Rectal smooth muscle tissue (tissue), 1 donor: ENCODE measurements around the gene TBC1D19.

ENCODE experiments used
- H3K27ac ChIP-seq: one replicate; pipeline ENCODE4 v1.7.0; 2013; ENCODE audit warnings: low read depth, low read length, inconsistent platforms
- H3K27me3 ChIP-seq: one replicate; pipeline ENCODE4 v1.7.0; 2013; ENCODE audit warnings: low read length; ENCODE audit not compliant: control insufficient read depth, insufficient read depth
- H3K36me3 ChIP-seq: one replicate; pipeline ENCODE4 v1.7.0; 2013; ENCODE audit warnings: low read length; ENCODE audit not compliant: control insufficient read depth, insufficient read depth
- H3K4me1 ChIP-seq: one replicate; pipeline ENCODE4 v1.7.0; 2013; ENCODE audit warnings: low read length; ENCODE audit not compliant: control insufficient read depth, insufficient read depth
- H3K4me3 ChIP-seq: one replicate; pipeline ENCODE4 v1.7.0; 2013; ENCODE audit warnings: low read length
- H3K9ac ChIP-seq: one replicate; pipeline ENCODE4 v1.7.0; 2013; ENCODE audit warnings: low read length

The TBC1D19 gene

DNA sequence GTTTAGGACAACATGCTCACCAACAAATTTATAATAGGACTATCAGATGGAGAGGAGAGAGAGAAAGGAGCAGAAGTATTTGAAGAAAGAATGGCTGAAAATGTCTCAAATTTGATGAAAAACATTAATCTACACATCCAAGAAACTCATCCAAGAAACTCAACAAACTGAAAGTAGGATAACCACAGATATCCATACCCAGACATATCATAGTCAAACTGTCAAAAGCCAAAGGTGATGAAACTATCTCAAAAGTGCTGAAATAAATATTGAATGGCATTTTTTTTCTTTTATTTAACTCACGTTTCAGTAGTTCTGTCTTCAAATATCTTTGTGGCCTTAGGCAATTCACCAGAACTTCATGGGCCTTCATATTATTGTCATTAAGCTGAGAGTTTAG is 116.2 kb downstream of the TBC1D19 start:
- H3K27me3 ChIP-seq: no peaks in the 10 kb centered on the region
- no peaks in the 10 kb centered on the region for H3K4me1 ChIP-seq
- H3K9ac ChIP-seq: no peak overlapping the region
- no peak overlapping the region for H3K4me3 ChIP-seq
- no peaks in the 10 kb centered on the region for H3K36me3 ChIP-seq
- no peak overlapping the region for H3K27ac ChIP-seq

DNA sequence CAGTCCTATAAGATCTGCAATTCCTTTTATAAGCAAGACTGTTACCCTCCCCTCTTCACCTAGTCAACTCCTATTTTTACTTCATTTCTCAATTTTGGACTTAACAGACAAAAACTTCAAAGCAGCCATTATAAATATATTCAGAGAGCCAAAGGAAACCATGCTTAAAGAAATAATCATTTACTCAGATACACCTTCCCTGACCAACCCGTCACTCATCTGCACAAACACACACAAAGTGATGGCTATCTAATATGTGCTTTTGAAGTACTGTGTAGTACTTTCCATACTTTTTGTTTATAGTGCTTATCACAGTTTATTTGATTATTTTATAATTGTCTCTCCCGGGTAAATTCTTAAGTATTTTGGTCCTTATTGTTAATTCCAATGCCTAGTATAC is 117.2 kb downstream of the TBC1D19 start:
- no peak overlapping the region for H3K4me3 ChIP-seq
- no peak overlapping the region for H3K27ac ChIP-seq
- H3K27me3 ChIP-seq: no peaks in the 10 kb centered on the region
- H3K9ac ChIP-seq: no peak overlapping the region
- H3K4me1 ChIP-seq: no peaks in the 10 kb centered on the region
- no peaks in the 10 kb centered on the region for H3K36me3 ChIP-seq

DNA sequence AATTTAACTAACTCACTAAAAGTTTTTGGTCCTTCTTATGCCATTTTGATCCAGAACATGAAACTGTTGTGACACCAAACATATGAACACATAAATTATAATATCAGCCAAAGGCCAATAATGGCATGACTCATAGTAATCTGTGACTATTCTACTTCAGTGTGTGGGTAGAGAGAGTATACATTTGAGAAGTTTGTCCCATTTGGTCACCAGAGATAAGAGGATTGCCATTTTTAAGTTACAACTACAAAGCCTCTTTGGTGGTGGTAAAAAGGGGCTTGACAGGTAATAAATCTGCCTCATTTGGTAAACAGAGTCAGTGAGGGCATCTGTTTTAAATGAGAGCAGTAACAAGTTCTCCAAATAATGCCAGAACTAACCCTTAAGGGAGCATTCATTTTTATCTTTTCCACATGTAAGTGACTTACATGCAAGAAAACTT is 117.9 kb downstream of the TBC1D19 start:
- no peak overlapping the region for H3K27ac ChIP-seq

DNA sequence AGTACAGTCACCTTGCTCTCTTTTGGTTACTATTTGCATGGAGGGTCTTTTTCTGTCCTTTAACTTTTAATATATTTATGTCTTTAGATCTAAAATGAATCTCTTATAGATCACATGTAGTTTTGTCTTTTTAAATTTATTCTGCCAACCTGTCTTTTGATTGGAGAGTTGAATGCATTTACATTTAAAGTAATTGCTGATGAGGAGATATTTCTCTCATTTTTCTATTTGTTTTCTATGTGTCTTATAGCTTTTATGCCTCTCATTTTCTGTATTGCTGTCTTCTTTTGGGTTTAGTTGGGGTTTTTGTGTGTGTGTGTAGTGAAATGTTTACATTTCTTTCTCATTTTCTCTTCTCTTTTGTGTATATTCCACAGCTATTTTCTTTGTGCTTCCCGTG is 123.5 kb downstream of the TBC1D19 start:
- Histone ChIP-seq H3K9ac (no peak overlapping the region), H3K4me3 (no peak overlapping the region), H3K27me3 (no peaks in the 10 kb centered on the region), H3K36me3 (no peaks in the 10 kb centered on the region), H3K27ac (no peak overlapping the region), H3K4me1 (no peaks in the 10 kb centered on the region)

More for the DNA sequence above, 117.9 kb downstream of the TBC1D19 start:
- H3K36me3 ChIP-seq: no peaks in the 10 kb centered on the region
- no peaks in the 10 kb centered on the region for H3K27me3 ChIP-seq
- no peaks in the 10 kb centered on the region for H3K4me1 ChIP-seq
- no peak overlapping the region for H3K9ac ChIP-seq
- H3K4me3 ChIP-seq: no peak overlapping the region

DNA sequence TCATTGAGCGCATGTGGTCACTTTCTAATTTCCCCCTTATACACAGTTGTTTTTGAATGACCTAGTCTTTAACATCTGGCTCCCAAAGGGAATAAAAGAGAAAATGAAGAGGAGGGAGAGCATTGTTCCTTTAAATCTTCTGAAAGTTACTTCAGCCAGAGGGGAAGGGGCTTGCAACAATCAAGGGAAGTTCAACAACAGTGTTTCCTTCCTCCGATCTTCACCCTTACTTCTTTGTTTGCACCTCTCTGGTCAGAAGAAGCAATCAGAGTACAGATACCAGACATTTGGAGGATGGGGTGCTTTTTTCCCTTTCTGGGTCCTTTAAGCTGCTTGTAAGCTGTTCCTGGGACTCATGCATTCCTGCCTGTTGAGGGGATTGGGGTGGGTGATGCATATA is 125.4 kb downstream of the TBC1D19 start:
- H3K4me3 ChIP-seq: no peak overlapping the region
- no peaks in the 10 kb centered on the region for H3K27me3 ChIP-seq
- H3K27ac ChIP-seq: no peak overlapping the region
- no peaks in the 10 kb centered on the region for H3K4me1 ChIP-seq
- no peak overlapping the region for H3K9ac ChIP-seq
- H3K36me3 ChIP-seq: no peaks in the 10 kb centered on the region

DNA sequence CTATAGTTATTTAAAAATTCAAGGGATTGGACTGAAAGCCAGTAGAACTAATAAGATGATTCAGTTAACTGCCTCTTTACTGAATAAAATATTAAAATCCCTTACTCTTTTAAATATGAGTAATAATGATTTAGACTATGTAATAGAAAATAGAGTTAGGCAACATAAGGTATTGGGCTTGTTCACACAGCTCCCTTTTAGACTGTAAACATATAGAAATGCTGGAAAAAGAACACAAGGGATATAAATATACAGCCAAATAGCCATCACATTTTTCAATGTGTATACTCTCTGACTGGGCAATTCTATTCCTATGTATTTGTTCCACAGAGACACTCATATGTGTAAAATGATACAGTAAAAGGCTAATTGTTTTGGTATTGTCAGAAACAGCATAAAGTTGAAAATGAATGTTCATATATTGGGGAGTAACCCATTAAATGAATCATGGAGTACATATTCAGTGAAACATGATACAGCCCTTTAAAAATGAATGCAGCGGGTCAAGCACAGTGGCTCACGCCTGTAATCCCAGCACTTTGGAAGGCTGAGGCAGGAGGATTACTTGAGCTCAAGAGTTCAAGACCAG is 129.8 kb downstream of the TBC1D19 start:
- Histone ChIP-seq H3K4me1 (no peaks in the 10 kb centered on the region), H3K27me3 (no peaks in the 10 kb centered on the region), H3K9ac (no peak overlapping the region), H3K36me3 (no peaks in the 10 kb centered on the region), H3K4me3 (no peak overlapping the region), H3K27ac (no peak overlapping the region)

DNA sequence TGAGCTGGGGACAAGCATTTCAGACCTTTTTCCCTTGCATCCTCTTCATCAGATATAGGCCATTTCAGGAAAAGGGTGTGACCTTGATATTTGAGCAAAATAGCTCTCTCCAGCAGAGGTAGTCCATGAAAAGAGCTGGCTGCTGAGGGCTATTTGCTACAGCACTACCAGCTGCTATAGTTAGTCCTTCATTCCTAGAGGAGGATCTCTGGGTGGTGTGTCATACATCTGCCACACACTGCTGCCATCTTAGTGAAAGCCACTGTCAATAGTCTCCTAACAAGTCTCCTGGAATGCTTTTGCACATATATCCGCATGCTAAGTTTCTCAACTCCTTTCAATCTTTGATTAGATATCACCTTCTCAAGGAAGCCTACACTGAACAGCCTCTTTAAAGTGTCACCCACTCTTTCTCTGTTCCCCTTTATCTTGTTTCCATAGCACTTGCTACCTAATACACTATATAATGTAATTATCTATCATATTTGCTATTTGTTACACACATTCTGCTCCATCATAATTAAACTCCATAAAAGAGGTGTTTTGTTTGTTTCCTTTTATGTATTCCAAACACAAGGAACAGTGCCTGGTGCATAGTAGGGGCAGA is 131.9 kb downstream of the TBC1D19 start:
- Histone ChIP-seq H3K36me3 (no peaks in the 10 kb centered on the region), H3K4me1 (no peaks in the 10 kb centered on the region), H3K27ac (no peak overlapping the region), H3K4me3 (no peak overlapping the region), H3K9ac (no peak overlapping the region), H3K27me3 (no peaks in the 10 kb centered on the region)

DNA sequence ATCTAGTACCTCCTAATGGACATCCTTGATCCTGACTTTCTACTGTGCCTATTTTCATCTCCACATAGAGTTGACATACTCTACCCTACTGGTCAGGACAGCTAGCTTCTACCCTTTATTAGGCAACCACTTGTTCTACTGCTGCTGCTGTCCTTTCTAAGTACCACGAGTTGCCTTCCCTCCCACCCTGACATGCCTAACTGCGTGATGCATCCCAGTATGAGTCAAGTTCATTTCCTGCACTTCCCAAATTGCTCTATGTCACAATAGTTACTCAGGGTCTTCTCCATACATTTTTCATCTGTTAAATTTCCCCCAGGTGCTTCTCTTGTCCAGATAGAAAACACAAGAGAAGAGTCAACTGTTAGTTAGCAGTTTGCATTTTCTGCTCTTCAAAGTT is 133.4 kb downstream of the TBC1D19 start:
- no peaks in the 10 kb centered on the region for H3K27me3 ChIP-seq
- no peaks in the 10 kb centered on the region for H3K4me1 ChIP-seq
- no peak overlapping the region for H3K27ac ChIP-seq
- H3K9ac ChIP-seq: no peak overlapping the region
- no peak overlapping the region for H3K4me3 ChIP-seq
- no peaks in the 10 kb centered on the region for H3K36me3 ChIP-seq

DNA sequence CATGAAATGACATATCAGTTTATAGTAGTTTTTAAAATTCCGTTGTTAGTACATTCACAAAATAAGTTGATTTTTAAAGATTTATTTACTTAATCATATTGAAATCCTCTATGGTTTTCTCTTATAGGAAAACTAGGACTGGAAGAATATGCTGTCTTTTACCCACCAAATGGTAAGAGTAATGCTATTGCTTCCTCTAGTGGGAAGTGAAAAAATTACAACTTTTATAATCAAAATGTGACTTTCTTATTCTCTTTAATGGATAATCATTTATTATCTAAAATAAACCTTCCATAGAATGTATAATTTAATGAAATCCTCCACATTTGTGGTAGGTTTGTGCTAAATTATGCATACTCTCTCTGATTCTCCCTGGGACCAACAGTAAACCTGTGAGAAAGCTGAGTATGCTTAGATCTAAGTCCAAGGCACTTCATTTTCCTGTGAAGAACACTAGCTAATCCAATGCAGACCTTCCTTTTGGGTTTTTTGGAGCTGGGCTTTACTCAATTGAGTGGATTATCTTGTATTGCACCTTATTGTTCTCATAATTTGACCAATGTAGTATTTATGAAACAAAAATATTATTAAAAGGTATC is 136.2 kb downstream of the TBC1D19 start:
- Histone ChIP-seq H3K4me1 (no peaks in the 10 kb centered on the region), H3K27me3 (no peaks in the 10 kb centered on the region), H3K9ac (no peak overlapping the region)

DNA sequence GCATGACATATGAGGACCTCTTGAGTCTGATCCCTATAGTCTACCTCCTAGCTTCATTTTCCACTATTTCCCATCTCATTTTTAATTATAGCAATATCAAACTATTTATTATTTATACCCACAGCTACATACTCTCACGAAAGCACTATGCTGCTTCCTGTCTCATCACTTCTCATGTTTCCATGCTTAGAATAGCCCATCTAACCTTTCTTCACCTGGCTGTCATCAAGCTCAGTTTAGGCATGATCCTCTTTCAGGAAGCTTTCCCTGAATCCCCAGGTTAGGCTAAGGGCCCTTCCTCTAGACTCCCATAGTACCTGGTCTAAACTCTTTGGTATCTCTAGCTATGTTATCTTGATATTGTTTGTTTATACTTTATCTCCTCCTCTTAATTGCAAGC is 137.8 kb downstream of the TBC1D19 start:
- no peaks in the 10 kb centered on the region for H3K27me3 ChIP-seq

More for the DNA sequence above, 136.2 kb downstream of the TBC1D19 start:
- no peaks in the 10 kb centered on the region for H3K36me3 ChIP-seq
- no peak overlapping the region for H3K4me3 ChIP-seq
- H3K27ac ChIP-seq: no peak overlapping the region

DNA sequence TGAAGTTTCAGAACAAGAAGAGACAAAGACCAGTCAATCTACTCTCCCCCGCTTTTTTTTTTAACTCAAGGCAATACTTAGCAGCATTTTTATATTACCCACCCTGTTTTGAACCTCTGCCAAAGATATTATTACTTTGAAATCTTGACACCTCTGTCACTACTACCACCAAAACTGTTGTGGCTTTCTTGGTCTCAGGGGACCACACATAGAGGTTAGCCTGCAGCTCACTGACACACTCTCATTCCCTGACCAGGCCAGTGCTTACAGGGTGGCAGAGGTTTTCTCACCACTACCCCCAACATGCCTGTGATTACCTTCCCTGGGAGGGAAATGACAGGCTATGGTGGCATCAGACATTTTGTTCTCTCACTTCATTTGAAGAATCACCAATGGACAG is 139.3 kb downstream of the TBC1D19 start:
- no peaks in the 10 kb centered on the region for H3K4me1 ChIP-seq
- H3K27ac ChIP-seq: no peak overlapping the region
- no peaks in the 10 kb centered on the region for H3K36me3 ChIP-seq
- no peak overlapping the region for H3K4me3 ChIP-seq
- H3K9ac ChIP-seq: no peak overlapping the region
- H3K27me3 ChIP-seq: no peaks in the 10 kb centered on the region

More for the DNA sequence above, 137.8 kb downstream of the TBC1D19 start:
- Histone ChIP-seq H3K36me3 (no peaks in the 10 kb centered on the region), H3K27ac (no peak overlapping the region), H3K9ac (no peak overlapping the region), H3K4me3 (no peak overlapping the region), H3K4me1 (no peaks in the 10 kb centered on the region)

DNA sequence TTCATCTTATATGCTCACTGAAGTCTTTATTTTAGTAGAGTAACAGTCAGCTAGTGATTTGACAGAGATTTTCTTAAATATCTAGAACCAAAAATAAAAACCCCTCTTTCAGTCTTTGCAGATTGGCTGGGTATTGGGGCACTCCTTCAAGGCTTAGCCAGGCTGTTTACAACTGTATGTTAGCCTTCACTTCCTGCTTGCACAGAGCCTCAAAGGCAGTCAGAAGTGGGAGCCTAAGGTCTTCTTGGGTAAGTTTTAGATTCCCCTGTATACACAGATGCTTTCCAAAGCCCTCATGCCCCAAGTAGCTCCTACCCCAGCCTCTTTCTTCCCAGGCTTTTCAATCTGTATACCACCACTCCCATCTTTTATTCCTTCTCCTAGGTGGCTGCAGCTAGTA is 140.7 kb downstream of the TBC1D19 start:
- Histone ChIP-seq H3K36me3 (no peaks in the 10 kb centered on the region), H3K4me3 (no peak overlapping the region), H3K27me3 (no peaks in the 10 kb centered on the region), H3K9ac (no peak overlapping the region), H3K4me1 (no peaks in the 10 kb centered on the region), H3K27ac (no peak overlapping the region)
